K562 (cell line): ENCODE data around the gene SLC7A14. TPM values are rescaled to one million over a fixed set of nuclear protein-coding genes. Genes with fewer than 3 reads are reported as not detected.

Source experiments
- ATAC-seq: fragments of 200-7000 bp; cut with Tn5 transposase; 3 replicates; pipeline ENCODE4 v1.9.1; 2020; ENCODE audit warnings: moderate library complexity
- BruUV-seq: library from RNA; stranded (reverse); fragments of 400-500 nt; replicated peaks from 2 replicates; lab custom pipeline; 2021; lab: Mats Ljungman, UMichigan
- CTCF ChIA-PET: fragments of 300-600 bp; formaldehyde crosslinking; extraction: SDS; loops from one replicate; lab custom pipeline; 2021; ENCODE audit warnings: low intra/inter-chr PET ratio; lab: Yijun Ruan, JAX
- POLR2A ChIA-PET: fragments of 300-600, 350-650 bp; sonication (Branson Sonifier 250); formaldehyde crosslinking; extraction: SDS; loops from one replicate; lab custom pipeline; 2021; ENCODE audit warnings: antibody characterized with exemption, inconsistent platforms; lab: Yijun Ruan, JAX
- DNase-seq, 4 experiments: peaks; one replicate each; pipeline versions ENCODE4 v3.0.0 to v3.0.0-alpha.2; 2011 to 2018; ENCODE audit warnings: low spot score in 3 of 4, mixed read lengths in 3 of 4; ENCODE audit errors: extremely low read depth in 1 of 4
- FAIRE-seq: peaks from 2 replicates; lab custom pipeline; 2011; peaks lifted over from hg19 to GRCh38; lab: Jason Lieb, UNC
- H2AFZ ChIP-seq: 2 replicates; pipeline ENCODE4 v1.6.0; 2011; ENCODE audit warnings: low read depth, low read length, control low read depth, inconsistent platforms
- H3K27ac ChIP-seq: fragments of 200-600 bp; 3 replicates; pipeline ENCODE4 v1.8.0; 2011; ENCODE audit warnings: low read depth, mild to moderate bottlenecking, control low read depth, inconsistent platforms, low read length, moderate library complexity, mixed read lengths; ENCODE audit errors: extremely low read depth
- H3K27me3 ChIP-seq, 2 experiments: fragments of 300-600 bp in 1 of 2; 2 replicates in 1 of 2; 3 replicates in 1 of 2; pipeline versions ENCODE4 v1.6.0 to v1.8.0; 2011; ENCODE audit warnings: inconsistent platforms in 2 of 2, low read length in 2 of 2, mild to moderate bottlenecking in 1 of 2, mixed read lengths in 1 of 2, moderate library complexity in 1 of 2; ENCODE audit not compliant: control insufficient read depth in 2 of 2, insufficient read depth in 2 of 2
- H3K36me3 ChIP-seq: fragments of 300-600 bp; 3 replicates; pipeline ENCODE4 v1.8.0; 2011; ENCODE audit warnings: mild to moderate bottlenecking, low read length, inconsistent platforms; ENCODE audit not compliant: control insufficient read depth, insufficient read depth
- H3K4me1 ChIP-seq, 2 experiments: fragments of 200-600 bp in 1 of 2; replicated peaks in 1 of 2; 2 replicates in 1 of 2; 3 replicates in 1 of 2; pipeline versions ENCODE4 v1.5.1 to v1.8.0; 2011; ENCODE audit warnings: inconsistent platforms in 2 of 2, low read length in 2 of 2, mild to moderate bottlenecking in 1 of 2, mixed read lengths in 1 of 2, moderate library complexity in 1 of 2; ENCODE audit not compliant: control insufficient read depth in 2 of 2, insufficient read depth in 2 of 2
- H3K4me2 ChIP-seq: 2 replicates; pipeline ENCODE4 v1.6.1; 2011; ENCODE audit warnings: low read length, control low read depth, inconsistent platforms, mixed read lengths; ENCODE audit not compliant: insufficient read depth
- H3K4me3 ChIP-seq: fragments of 200-600 bp; sonication (generic), shearing (Covaris generic); 2 replicates; pipeline ENCODE4 v1.5.1; 2016; ENCODE audit warnings: control low read depth, inconsistent platforms
- H3K79me2 ChIP-seq: fragments of 200-600 bp; 3 replicates; pipeline ENCODE4 v1.8.0; 2011; ENCODE audit warnings: low read length, inconsistent platforms; ENCODE audit not compliant: control insufficient read depth, insufficient read depth
- H3K9ac ChIP-seq, 2 experiments: 2 replicates each; pipeline versions ENCODE4 v1.6.0 to v1.6.1; 2011; ENCODE audit warnings: low read depth in 2 of 2, low read length in 2 of 2, control low read depth in 1 of 2, inconsistent platforms in 1 of 2, mild to moderate bottlenecking in 1 of 2, mixed read lengths in 1 of 2; ENCODE audit not compliant: insufficient read depth in 1 of 2
- H3K9me1 ChIP-seq: one replicate; pipeline ENCODE4 v1.6.0; 2011; ENCODE audit warnings: inconsistent platforms, mild to moderate bottlenecking, low read length, moderate library complexity; ENCODE audit not compliant: control insufficient read depth, insufficient read depth
- H3K9me3 ChIP-seq: replicated peaks from 2 replicates; pipeline ENCODE4 v1.5.1; 2011; ENCODE audit warnings: low read depth, low read length, inconsistent platforms; ENCODE audit not compliant: control insufficient read depth, insufficient read depth
- H4K20me1 ChIP-seq: replicated peaks from 2 replicates; pipeline ENCODE4 v1.6.1; 2011; ENCODE audit warnings: low read length, inconsistent platforms, mixed read lengths; ENCODE audit not compliant: control insufficient read depth, insufficient read depth
- CBFA2T3 ChIP-seq: fragments of 450-650 bp; IDR thresholded peaks from 2 replicates; pipeline ENCODE4 v1.6.1; 2017
- GATAD2A ChIP-seq: fragments of 450-650 bp; IDR thresholded peaks from 2 replicates; pipeline ENCODE4 v1.6.1; 2017
- NCOR1 ChIP-seq: fragments of 450-650 bp; IDR thresholded peaks from 2 replicates; pipeline ENCODE4 v1.6.1; 2016; ENCODE audit warnings: mild to moderate bottlenecking, moderate library complexity
- NFIC ChIP-seq: fragments of 450-650 bp; IDR thresholded peaks from 2 replicates; pipeline ENCODE4 v1.6.1; 2017; ENCODE audit warnings: mild to moderate bottlenecking, inconsistent platforms
- POLR2G ChIP-seq: fragments of 200-400 bp; formaldehyde crosslinking; IDR thresholded peaks from 2 replicates; pipeline ENCODE4 v1.6.1; 2017; ENCODE audit warnings: low read depth, mild to moderate bottlenecking, antibody characterized with exemption, low read length, moderate library complexity
- ZFP36 ChIP-seq: fragments of 150-350 bp; IDR thresholded peaks from 2 replicates; pipeline ENCODE4 v1.6.1; 2018; ENCODE audit warnings: low read length, low read depth; ENCODE audit not compliant: partially characterized antibody
- ZNF184 ChIP-seq: sonication (generic); formaldehyde crosslinking; IDR thresholded peaks from 2 replicates; pipeline ENCODE4 v1.5.0; 2020; ENCODE audit warnings: missing genetic modification reagents
- WGBS: fragments of 100-300 bp; shearing (Covaris generic); methylation state at CpG from one replicate; pipeline ENCODE4 v1.1.6; 2016; ENCODE audit warnings: low coverage, mixed read lengths; ENCODE audit not compliant: insufficient coverage; ENCODE audit errors: missing lambda C conversion rate; 5-methylcytosine and 5-hydroxymethylcytosine counted together
- in situ Hi-C: fragments of 300-500 bp; cut with MboI; formaldehyde crosslinking; loops from 4 replicates; pipeline ENCODE4 v1.15.0; 2018; ENCODE audit warnings: inconsistent platforms, mixed read lengths
- intact Hi-C: fragments of 100-400 bp; cut with micrococcal nuclease; formaldehyde crosslinking; loops from 2 replicates; pipeline ENCODE4 v1.14.2; 2022
- polyA plus RNA-seq, 8 experiments: library from polyadenylated mRNA; depleted of rRNA in 4 of 8; stranded (reverse) in 5 of 8; unstranded in 3 of 8; fragments of >200 nt; fragmentation: Nextera tagmentation in 2 of 8; fragmentation: Illumina TruSeq in 1 of 8; extraction: Ambion mirVana in 2 of 8; extraction: Trizol in 1 of 8; gene quantifications; 2 replicates each; pipeline versions ENCODE4 v1.2.1 to v1.2.3, GENCODE V29; 2011 to 2014; ENCODE audit warnings: inconsistent platforms in 1 of 8, missing spikeins in 1 of 8
- total RNA-seq, 7 experiments: library from RNA; depleted of rRNA in 6 of 7; stranded (reverse); fragments of >200 nt in 6 of 7; fragmentation: Illumina TruSeq in 2 of 7; extraction: Trizol in 2 of 7; gene quantifications; 2 replicates each; pipeline versions ENCODE4 v1.2.1 to v1.2.3, GENCODE V29; 2011 to 2021; ENCODE audit warnings: low replicate concordance in 1 of 7
- TF ChIP-seq, protein P1 (sequence below): conservative IDR thresholded peaks from 2 replicates; pipeline ENCODE4 v1.6.1; 2011; ENCODE audit warnings: low read depth, mild to moderate bottlenecking, low read length; ENCODE audit not compliant: control insufficient read depth
- TF ChIP-seq, protein P2 (sequence below), 2 experiments: fragments of 450-650 bp in 1 of 2; sonication (generic) in 1 of 2; formaldehyde crosslinking in 1 of 2; IDR thresholded peaks in 1 of 2; conservative IDR thresholded peaks in 1 of 2; 2 replicates each; pipeline versions ENCODE4 v1.6.1 to v1.8.1; 2016 to 2023; ENCODE audit warnings: mild to moderate bottlenecking in 2 of 2, moderate library complexity in 2 of 2, inconsistent platforms in 1 of 2, missing genetic modification reagents in 1 of 2

SLC7A14 gene
- total and polyA plus RNA-seq, 9 of the 15 experiments (the other 6 are each of a cell fraction or from before 2014, with no cell fraction given): not detected

GRCh38 chr3:170589113-170589512 lies 3.2 kb upstream of the SLC7A14 start:
- ATAC-seq: no peak
- no peak for FAIRE-seq
- in situ Hi-C loops: no loop called here
- intact Hi-C loops: no loop called here
- ChIA-PET CTCF (no interaction called here), POLR2A (no interaction called here)
- Histone ChIP-seq H3K4me2 (no peak overlapping the region), H4K20me1 (no peaks in the 10 kb centered on the region), H3K27ac (no peak overlapping the region), H3K27me3 (no peaks in the 10 kb centered on the region; a peak in 1 of 5 replicates), H3K9me3 (no peaks in the 10 kb centered on the region), H3K9me1 (no peaks in the 10 kb centered on the region), H3K4me1 (peaks cover 0 to 16% of the 10 kb centered on the region in 2 experiments; a peak in 2 of 5 replicates), H3K9ac (no peak overlapping the region), H3K4me3 (no peak overlapping the region), H3K79me2 (no peaks in the 10 kb centered on the region), H3K36me3 (no peaks in the 10 kb centered on the region), H2AFZ (no peak overlapping the region)
- WGBS: 3% methylated on average over 2 of the region's 2 CpGs
- peak; percentile 44 for TF ChIP-seq ZFP36
- TF ChIP-seq, protein P1, sequence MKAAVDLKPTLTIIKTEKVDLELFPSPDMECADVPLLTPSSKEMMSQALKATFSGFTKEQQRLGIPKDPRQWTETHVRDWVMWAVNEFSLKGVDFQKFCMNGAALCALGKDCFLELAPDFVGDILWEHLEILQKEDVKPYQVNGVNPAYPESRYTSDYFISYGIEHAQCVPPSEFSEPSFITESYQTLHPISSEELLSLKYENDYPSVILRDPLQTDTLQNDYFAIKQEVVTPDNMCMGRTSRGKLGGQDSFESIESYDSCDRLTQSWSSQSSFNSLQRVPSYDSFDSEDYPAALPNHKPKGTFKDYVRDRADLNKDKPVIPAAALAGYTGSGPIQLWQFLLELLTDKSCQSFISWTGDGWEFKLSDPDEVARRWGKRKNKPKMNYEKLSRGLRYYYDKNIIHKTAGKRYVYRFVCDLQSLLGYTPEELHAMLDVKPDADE: no peak
- 0 out of 2 replicates have a peak, but pooled peaks have one; percentile 7 for TF ChIP-seq NCOR1
- TF ChIP-seq CBFA2T3: peak; percentile 48
- TF ChIP-seq POLR2G: no peak
- peak; percentile 61 for TF ChIP-seq NFIC
- no peak for TF ChIP-seq GATAD2A
- TF ChIP-seq, protein P2, sequence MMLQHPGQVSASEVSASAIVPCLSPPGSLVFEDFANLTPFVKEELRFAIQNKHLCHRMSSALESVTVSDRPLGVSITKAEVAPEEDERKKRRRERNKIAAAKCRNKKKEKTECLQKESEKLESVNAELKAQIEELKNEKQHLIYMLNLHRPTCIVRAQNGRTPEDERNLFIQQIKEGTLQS (IDR thresholded peaks at IDR 0.05): no peak
- TF ChIP-seq, protein P2 (CRISPR knock-in tag; conservative IDR thresholded peaks at IDR 0.05): no peak
- TF ChIP-seq ZNF184 (CRISPR knock-in tag): no peak
- BruUV-seq: no TSS peak
- peak in 1 of 4 experiments; percentile 44 for DNase-seq
